DOHH2 (cell line): ENCODE data around the gene PTPRN2.

ENCODE experiments used
- H3F3A ChIP-seq: fragments of 200-600 bp; sonication (generic), shearing (Covaris generic); 2 replicates; pipeline ENCODE4 v1.6.0; 2016; ENCODE audit warnings: antibody characterized with exemption, mild to moderate bottlenecking; ENCODE audit not compliant: control insufficient read depth, insufficient read depth
- H3K27ac ChIP-seq: fragments of 200-600 bp; sonication (generic); 2 replicates; pipeline ENCODE4 v1.5.1; 2014; ENCODE audit warnings: low read depth, mild to moderate bottlenecking, low read length, moderate library complexity
- H3K27me3 ChIP-seq: fragments of 200-600 bp; sonication (generic); 2 replicates; pipeline ENCODE4 v1.6.1; 2014; ENCODE audit warnings: mild to moderate bottlenecking, low read length, mixed read lengths; ENCODE audit not compliant: control insufficient read depth
- H3K36me3 ChIP-seq: fragments of 200-600 bp; sonication (generic); 2 replicates; pipeline ENCODE4 v1.6.1; 2014; ENCODE audit warnings: mild to moderate bottlenecking, low read length, moderate library complexity, mixed read lengths; ENCODE audit not compliant: control insufficient read depth
- H3K4me1 ChIP-seq: fragments of 200-600 bp; sonication (generic); 2 replicates; pipeline ENCODE4 v1.6.1; 2014; ENCODE audit warnings: mild to moderate bottlenecking, low read length, mixed read lengths; ENCODE audit not compliant: control insufficient read depth
- H3K4me2 ChIP-seq: fragments of 200-600 bp; sonication (generic); 2 replicates; pipeline ENCODE4 v1.6.0; 2014; ENCODE audit warnings: mild to moderate bottlenecking, low read length, moderate library complexity
- H3K4me3 ChIP-seq: fragments of 200-600 bp; sonication (generic); 2 replicates; pipeline ENCODE4 v1.5.1; 2014; ENCODE audit warnings: mild to moderate bottlenecking, low read length, mixed read lengths
- H3K79me2 ChIP-seq: fragments of 200-600 bp; sonication (generic); 2 replicates; pipeline ENCODE4 v1.6.1; 2014; ENCODE audit warnings: mild to moderate bottlenecking, low read length, mixed read lengths; ENCODE audit not compliant: control insufficient read depth
- H3K9me2 ChIP-seq: fragments of 200-600 bp; sonication (generic); replicated peaks from 2 replicates; pipeline ENCODE4 v1.6.1; 2014; ENCODE audit warnings: mild to moderate bottlenecking, low read length, mixed read lengths; ENCODE audit not compliant: control insufficient read depth
- H3K9me3 ChIP-seq: fragments of 200-600 bp; sonication (generic); 2 replicates; pipeline ENCODE4 v1.6.1; 2014; ENCODE audit warnings: antibody characterized with exemption, low read length, mixed read lengths; ENCODE audit not compliant: control insufficient read depth, insufficient read depth
- H4K20me1 ChIP-seq: fragments of 200-600 bp; sonication (generic); 2 replicates; pipeline ENCODE4 v1.6.0; 2014; ENCODE audit warnings: low read depth, mild to moderate bottlenecking, antibody characterized with exemption, low read length, moderate library complexity; ENCODE audit not compliant: control insufficient read depth, insufficient read depth
- EZH2phosphoT487 ChIP-seq: fragments of 200-600 bp; sonication (generic); IDR thresholded peaks from 2 replicates; pipeline ENCODE4 v1.6.1; 2017; ENCODE audit warnings: borderline replicate concordance, mild to moderate bottlenecking, antibody characterized with exemption, low read length, moderate library complexity, mixed read lengths
- TF ChIP-seq, protein P1 (sequence below): fragments of 200-600 bp; sonication (generic); IDR thresholded peaks from one replicate; pipeline ENCODE4 v1.5.1; 2014; ENCODE audit warnings: antibody characterized with exemption, mild to moderate bottlenecking, low read depth, low read length; ENCODE audit not compliant: poor library complexity, severe bottlenecking

Gene PTPRN2

DNA sequence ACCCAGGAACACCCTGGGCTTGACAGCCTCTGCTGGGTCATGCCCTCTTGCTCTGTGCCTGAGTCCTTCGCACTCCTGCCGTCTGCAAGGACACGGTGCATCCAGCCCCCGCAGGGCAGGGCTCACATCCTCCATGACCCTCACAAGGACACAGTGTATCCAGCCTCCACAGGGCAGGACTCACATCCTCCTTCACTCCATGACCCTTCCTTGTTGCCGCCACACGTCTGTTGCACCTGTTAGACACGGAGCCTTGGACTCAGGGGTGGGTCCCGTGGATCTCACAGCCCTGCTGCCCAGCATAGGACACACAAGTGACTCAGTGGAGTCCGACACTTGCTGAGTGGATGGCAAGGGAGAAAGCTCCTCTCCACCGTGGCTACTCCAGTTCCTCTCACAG, 750.1 kb downstream of the PTPRN2 start:
- no peaks in the 10 kb centered on the region for H3K36me3 ChIP-seq
- H3K27ac ChIP-seq: no peak overlapping the region
- no peaks in the 10 kb centered on the region for H3K79me2 ChIP-seq
- H3K9me2 ChIP-seq: no peaks in the 10 kb centered on the region
- no peaks in the 10 kb centered on the region for H4K20me1 ChIP-seq
- no peaks in the 10 kb centered on the region for H3K27me3 ChIP-seq
- no peaks in the 10 kb centered on the region for H3K4me1 ChIP-seq
- no peak for TF ChIP-seq EZH2phosphoT487
- TF ChIP-seq, protein P1, sequence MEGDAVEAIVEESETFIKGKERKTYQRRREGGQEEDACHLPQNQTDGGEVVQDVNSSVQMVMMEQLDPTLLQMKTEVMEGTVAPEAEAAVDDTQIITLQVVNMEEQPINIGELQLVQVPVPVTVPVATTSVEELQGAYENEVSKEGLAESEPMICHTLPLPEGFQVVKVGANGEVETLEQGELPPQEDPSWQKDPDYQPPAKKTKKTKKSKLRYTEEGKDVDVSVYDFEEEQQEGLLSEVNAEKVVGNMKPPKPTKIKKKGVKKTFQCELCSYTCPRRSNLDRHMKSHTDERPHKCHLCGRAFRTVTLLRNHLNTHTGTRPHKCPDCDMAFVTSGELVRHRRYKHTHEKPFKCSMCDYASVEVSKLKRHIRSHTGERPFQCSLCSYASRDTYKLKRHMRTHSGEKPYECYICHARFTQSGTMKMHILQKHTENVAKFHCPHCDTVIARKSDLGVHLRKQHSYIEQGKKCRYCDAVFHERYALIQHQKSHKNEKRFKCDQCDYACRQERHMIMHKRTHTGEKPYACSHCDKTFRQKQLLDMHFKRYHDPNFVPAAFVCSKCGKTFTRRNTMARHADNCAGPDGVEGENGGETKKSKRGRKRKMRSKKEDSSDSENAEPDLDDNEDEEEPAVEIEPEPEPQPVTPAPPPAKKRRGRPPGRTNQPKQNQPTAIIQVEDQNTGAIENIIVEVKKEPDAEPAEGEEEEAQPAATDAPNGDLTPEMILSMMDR: no peak
- no peak overlapping the region for H3K4me2 ChIP-seq
- no peak overlapping the region for H3K4me3 ChIP-seq
- peaks cover 7% of the 10 kb centered on the region for H3F3A ChIP-seq
- H3K9me3 ChIP-seq: peaks cover 52% of the 10 kb centered on the region

DNA sequence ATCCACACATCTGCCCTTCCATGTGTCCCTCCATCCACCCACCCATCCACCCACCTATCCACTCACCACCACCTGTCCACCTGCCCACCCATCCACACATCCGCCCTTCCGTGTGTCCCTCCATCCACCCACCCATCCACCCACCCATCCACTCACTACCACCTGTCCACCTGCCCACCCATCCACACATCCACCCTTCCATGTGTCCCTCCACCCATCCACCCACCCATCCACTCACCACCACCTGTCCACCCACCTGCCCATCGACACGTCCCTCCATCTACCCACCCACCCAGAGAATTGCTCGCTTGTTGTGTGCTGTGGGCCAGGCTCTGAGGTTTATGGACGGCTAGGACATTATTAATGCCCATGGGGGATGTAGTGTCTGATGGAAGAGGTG, 750.6 kb downstream of the PTPRN2 start:
- Histone ChIP-seq H3K9me2 (no peaks in the 10 kb centered on the region), H3K4me1 (no peaks in the 10 kb centered on the region), H3K27ac (no peak overlapping the region), H3K4me2 (no peak overlapping the region), H3K36me3 (no peaks in the 10 kb centered on the region), H4K20me1 (no peaks in the 10 kb centered on the region), H3F3A (peaks cover 7% of the 10 kb centered on the region), H3K4me3 (no peak overlapping the region), H3K27me3 (no peaks in the 10 kb centered on the region), H3K79me2 (no peaks in the 10 kb centered on the region), H3K9me3 (peaks cover 53% of the 10 kb centered on the region)
- TF ChIP-seq, protein P1: no peak
- no peak for TF ChIP-seq EZH2phosphoT487

DNA sequence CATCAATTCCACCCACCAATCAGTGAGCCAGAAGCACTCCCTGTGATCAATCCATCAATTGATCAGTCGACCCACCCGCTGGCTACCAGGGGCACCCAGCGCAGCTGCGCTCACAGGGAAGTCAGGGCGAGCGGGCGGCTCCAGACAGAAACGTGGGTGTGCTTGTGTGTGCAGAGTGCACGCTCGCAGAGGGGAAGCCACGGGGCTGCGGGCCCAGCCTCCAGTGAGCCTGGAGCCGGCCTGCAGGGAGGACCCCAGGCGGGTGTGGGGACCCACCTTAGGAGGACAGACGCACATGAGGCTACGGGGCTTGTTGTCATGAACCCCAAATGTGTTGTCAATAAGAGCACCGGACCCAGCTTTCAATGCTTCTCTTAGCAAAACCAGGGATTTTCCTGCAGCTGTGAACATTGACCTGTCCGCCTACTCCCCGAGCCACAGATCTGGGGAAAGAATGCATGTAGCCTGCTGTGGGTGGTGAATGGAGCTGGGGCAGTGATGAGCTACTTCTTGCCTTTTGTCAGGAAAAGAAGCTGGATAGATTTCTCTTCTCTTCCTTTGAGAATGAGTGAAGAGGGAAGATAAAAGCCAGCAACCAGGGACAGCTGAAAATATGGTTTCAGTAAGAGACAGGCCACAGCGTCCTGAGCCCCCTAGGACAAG, 753.0 kb downstream of the PTPRN2 start:
- H3F3A ChIP-seq: no peaks in the 10 kb centered on the region
- H3K27ac ChIP-seq: no peak overlapping the region
- no peaks in the 10 kb centered on the region for H3K27me3 ChIP-seq
- H3K9me2 ChIP-seq: no peaks in the 10 kb centered on the region
- H3K36me3 ChIP-seq: no peaks in the 10 kb centered on the region
- no peaks in the 10 kb centered on the region for H3K79me2 ChIP-seq
- no peak overlapping the region for H3K4me2 ChIP-seq
- no peaks in the 10 kb centered on the region for H4K20me1 ChIP-seq
- no peak overlapping the region for H3K4me3 ChIP-seq
- peaks cover 34% of the 10 kb centered on the region; the same call in 1 of the 2 replicates for H3K9me3 ChIP-seq
- H3K4me1 ChIP-seq: no peaks in the 10 kb centered on the region
- TF ChIP-seq, protein P1: no peak
- TF ChIP-seq EZH2phosphoT487: no peak
